MM.1S (cell line): Measurements from ENCODE around the gene COL11A2.

Experiments
- DNase-seq: peaks from one replicate; pipeline ENCODE4 v3.0.0-alpha.2; 2015
- H2AFZ ChIP-seq: fragments of 300-600 bp; sonication (generic); 2 replicates; pipeline ENCODE4 v1.6.0; 2016; ENCODE audit warnings: antibody characterized with exemption, low read length
- H3F3A ChIP-seq: fragments of 300-600 bp; sonication (generic); 2 replicates; pipeline ENCODE4 v1.6.1; 2016; ENCODE audit warnings: mild to moderate bottlenecking, antibody characterized with exemption, low read length, moderate library complexity, mixed read lengths; ENCODE audit not compliant: insufficient read depth
- H3K27ac ChIP-seq: fragments of 300-600 bp; sonication (generic); 2 replicates; pipeline ENCODE4 v1.5.1; 2016; ENCODE audit warnings: mild to moderate bottlenecking, low read length
- H3K27me3 ChIP-seq: fragments of 300-600 bp; sonication (generic); replicated peaks from 2 replicates; pipeline ENCODE4 v1.6.0; 2016; ENCODE audit warnings: low read length; ENCODE audit not compliant: insufficient read depth
- H3K36me3 ChIP-seq: fragments of 300-600 bp; sonication (generic); replicated peaks from 2 replicates; pipeline ENCODE4 v1.6.1; 2016; ENCODE audit warnings: mild to moderate bottlenecking, low read length, mixed read lengths; ENCODE audit not compliant: insufficient read depth
- H3K4me1 ChIP-seq: fragments of 300-600 bp; sonication (generic); 2 replicates; pipeline ENCODE4 v1.6.1; 2016; ENCODE audit warnings: low read length, mixed read lengths
- H3K4me2 ChIP-seq: fragments of 300-600 bp; sonication (generic); 2 replicates; pipeline ENCODE4 v1.6.0; 2016; ENCODE audit warnings: low read depth, low read length
- H3K4me3 ChIP-seq: fragments of 300-600 bp; sonication (generic); 2 replicates; pipeline ENCODE4 v1.5.1; 2016; ENCODE audit warnings: low read length, mixed read lengths
- H3K79me2 ChIP-seq: fragments of 300-600 bp; sonication (generic); 2 replicates; pipeline ENCODE4 v1.6.1; 2016; ENCODE audit warnings: mixed run types, low read length, mixed read lengths
- H3K9ac ChIP-seq: fragments of 300-600 bp; sonication (generic); 2 replicates; pipeline ENCODE4 v1.6.1; 2016; ENCODE audit warnings: low read length, mixed read lengths
- H3K9me2 ChIP-seq: fragments of 300-600 bp; sonication (generic); replicated peaks from 2 replicates; pipeline ENCODE4 v1.6.1; 2016; ENCODE audit warnings: mild to moderate bottlenecking, low read length, mixed read lengths; ENCODE audit not compliant: insufficient read depth
- H3K9me3 ChIP-seq: fragments of 300-600 bp; sonication (generic); replicated peaks from 2 replicates; pipeline ENCODE4 v1.6.1; 2016; ENCODE audit warnings: mild to moderate bottlenecking, low read length, mixed read lengths; ENCODE audit not compliant: insufficient read depth
- H4K20me1 ChIP-seq: fragments of 300-600 bp; sonication (generic); 2 replicates; pipeline ENCODE4 v1.6.1; 2016; ENCODE audit warnings: mild to moderate bottlenecking, low read length, moderate library complexity, mixed read lengths; ENCODE audit not compliant: insufficient read depth
- CTCF ChIP-seq: fragments of 300-600 bp; sonication (generic); IDR thresholded peaks from 2 replicates; pipeline ENCODE4 v1.5.1; 2016; ENCODE audit warnings: antibody characterized with exemption, low read length, mixed read lengths
- EZH2 ChIP-seq: fragments of 300-600 bp; sonication (generic); optimal IDR thresholded peaks from 2 replicates; pipeline ENCODE3; 2017; ENCODE audit warnings: low read depth, mild to moderate bottlenecking, antibody characterized with exemption, low read length, mixed read lengths
- EZH2phosphoT487 ChIP-seq: fragments of 300-600 bp; sonication (generic); IDR thresholded peaks from 2 replicates; pipeline ENCODE4 v1.6.1; 2018; ENCODE audit warnings: antibody characterized with exemption, low read length

COL11A2 gene

DNA sequence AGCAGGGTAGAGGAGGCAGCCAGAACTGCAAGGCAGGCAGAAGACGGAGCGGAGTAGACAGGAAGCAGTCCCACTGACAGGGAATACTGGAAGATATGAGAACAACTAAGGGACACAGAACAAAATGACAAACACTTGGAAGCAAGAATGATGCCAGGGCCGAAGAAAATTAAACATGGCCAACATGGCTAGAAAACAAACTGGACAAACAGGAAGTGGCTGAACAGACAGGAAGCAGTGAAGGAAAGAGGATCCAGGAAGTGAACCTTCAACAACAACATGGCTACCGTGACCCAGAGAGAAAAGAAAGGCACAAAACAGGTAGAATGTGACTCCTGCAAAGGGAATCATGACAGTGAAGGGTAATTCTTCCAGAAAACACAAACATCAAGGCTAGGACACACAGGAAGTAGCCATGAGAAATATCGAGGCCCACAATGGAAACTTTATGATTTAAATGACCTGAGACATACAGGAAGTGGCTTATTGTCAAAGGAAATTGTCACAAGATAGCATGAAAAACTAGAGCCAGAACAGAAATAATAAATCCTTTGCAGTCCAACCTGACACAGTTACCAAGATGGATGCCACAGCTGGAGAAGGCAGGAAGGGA, 9.1 kb downstream of the COL11A2 start:
- DNase-seq = no peak
- Histone ChIP-seq H3K9ac (no peak overlapping the region), H3K27me3 (no peaks in the 10 kb centered on the region), H3K4me1 (peaks cover 9% of the 10 kb centered on the region), H3K9me2 (no peaks in the 10 kb centered on the region), H3K27ac (no peak overlapping the region), H4K20me1 (no peaks in the 10 kb centered on the region), H3K4me3 (no peak overlapping the region), H3K4me2 (no peak overlapping the region), H2AFZ (peak overlapping the region; percentile 74), H3K9me3 (no peaks in the 10 kb centered on the region), H3K36me3 (no peaks in the 10 kb centered on the region), H3K79me2 (no peaks in the 10 kb centered on the region), H3F3A (no peaks in the 10 kb centered on the region)
- TF ChIP-seq EZH2phosphoT487 (no peak), EZH2 (no peak), CTCF (no peak)

- H3K4me2 ChIP-seq = no peak overlapping the region
- no peaks in the 10 kb centered on the region for H4K20me1 ChIP-seq
- H3K4me3 ChIP-seq = no peak overlapping the region
- H3K9ac ChIP-seq = no peak overlapping the region
- TF ChIP-seq EZH2 (no peak), CTCF (no peak), EZH2phosphoT487 (no peak)
- no peak overlapping the region for H2AFZ ChIP-seq
- no peak overlapping the region for H3K27ac ChIP-seq
- peaks cover 15% of the 10 kb centered on the region; the same call in 1 of the 2 replicates for H3K27me3 ChIP-seq
- no peaks in the 10 kb centered on the region for H3K79me2 ChIP-seq
- no peaks in the 10 kb centered on the region for H3K9me3 ChIP-seq
- H3F3A ChIP-seq = no peaks in the 10 kb centered on the region
- no peak for DNase-seq
- no peaks in the 10 kb centered on the region for H3K36me3 ChIP-seq
- peaks cover 9% of the 10 kb centered on the region for H3K4me1 ChIP-seq
- no peaks in the 10 kb centered on the region for H3K9me2 ChIP-seq
Measured at GRCh38 chr6:33181141-33181540, 11.1 kb downstream of the COL11A2 start.

DNA sequence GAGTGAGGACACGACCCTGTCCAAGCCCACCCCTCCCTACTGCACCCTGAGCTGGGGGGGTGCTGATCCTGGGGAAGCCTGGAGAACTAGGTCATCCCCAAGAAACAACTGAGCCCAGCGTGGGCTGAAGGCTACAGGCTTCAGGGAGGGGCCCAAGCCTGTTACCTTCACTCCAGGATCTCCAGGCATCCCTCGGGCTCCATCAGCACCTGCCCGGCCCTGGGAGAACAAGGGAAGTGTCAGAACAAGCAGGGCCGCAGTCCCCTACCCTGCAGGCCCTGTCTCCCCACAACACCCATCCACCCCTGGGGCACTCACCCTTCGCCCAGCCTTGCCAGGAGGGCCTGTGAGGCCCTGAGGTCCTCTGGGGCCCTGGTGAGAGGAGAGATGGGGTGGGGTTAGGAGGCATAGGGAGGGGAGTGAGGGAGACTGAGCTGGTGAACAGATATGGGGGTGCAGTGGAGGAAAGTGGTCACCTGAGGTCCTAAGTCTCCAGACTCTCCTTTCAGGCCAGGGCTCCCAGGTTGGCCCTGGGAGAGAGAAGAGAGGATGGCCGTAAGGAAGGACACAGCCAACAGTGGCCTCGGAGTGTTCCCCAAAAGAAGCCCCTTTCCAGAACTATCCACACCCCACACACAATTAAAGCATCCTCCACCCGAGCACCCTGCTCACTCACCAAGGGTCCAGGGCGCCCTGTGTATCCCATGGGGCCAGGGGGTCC, 13.4 kb downstream of the COL11A2 start:
- H3F3A ChIP-seq = no peaks in the 10 kb centered on the region
- H3K4me3 ChIP-seq = no peak overlapping the region
- H3K9me2 ChIP-seq = no peaks in the 10 kb centered on the region
- H3K27ac ChIP-seq = no peak overlapping the region
- H4K20me1 ChIP-seq = no peaks in the 10 kb centered on the region
- TF ChIP-seq EZH2 (no peak), EZH2phosphoT487 (no peak), CTCF (no peak)
- peaks cover 9% of the 10 kb centered on the region for H3K4me1 ChIP-seq
- H2AFZ ChIP-seq = no peak overlapping the region
- no peaks in the 10 kb centered on the region for H3K79me2 ChIP-seq
- H3K4me2 ChIP-seq = no peak overlapping the region
- no peak overlapping the region for H3K9ac ChIP-seq
- H3K36me3 ChIP-seq = no peaks in the 10 kb centered on the region
- no peaks in the 10 kb centered on the region for H3K9me3 ChIP-seq
- no peak for DNase-seq
- H3K27me3 ChIP-seq = peaks cover 36% of the 10 kb centered on the region; the same call in 1 of the 2 replicates
